SIG-M5 treated with dmso at 0.1 percent for 504 hours (cell line): Measurements from ENCODE around the gene CMC2.

ENCODE experiments used
- DNase-seq: peaks from one replicate; lab custom pipeline; 2025; ENCODE audit not compliant: unreplicated experiment; lab: John Stamatoyannopoulos, UW

CMC2 gene

DNA sequence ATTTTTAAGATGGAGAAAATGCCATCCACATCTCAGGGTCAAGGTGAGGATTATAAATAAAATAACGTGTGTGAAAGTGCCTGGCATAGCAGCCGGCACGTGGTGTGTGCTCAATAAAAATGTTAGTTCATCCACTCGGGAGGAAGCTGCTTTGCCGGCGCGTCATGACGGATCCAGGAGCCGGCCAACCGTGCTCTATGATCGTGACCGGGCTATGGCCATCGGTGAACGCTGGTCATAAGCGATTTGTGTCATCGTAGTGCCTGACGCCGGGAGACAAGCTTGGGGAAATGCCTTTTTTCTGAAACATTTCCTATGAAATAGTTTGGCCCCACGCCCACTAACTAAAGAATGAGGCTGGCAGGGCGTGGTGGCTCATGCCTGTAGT, 74.0 kb downstream of the CMC2 start:
- no peak for DNase-seq

GRCh38 chr16:80931801-80932707, 74.6 kb downstream of the CMC2 start:
- no peak for DNase-seq

DNA sequence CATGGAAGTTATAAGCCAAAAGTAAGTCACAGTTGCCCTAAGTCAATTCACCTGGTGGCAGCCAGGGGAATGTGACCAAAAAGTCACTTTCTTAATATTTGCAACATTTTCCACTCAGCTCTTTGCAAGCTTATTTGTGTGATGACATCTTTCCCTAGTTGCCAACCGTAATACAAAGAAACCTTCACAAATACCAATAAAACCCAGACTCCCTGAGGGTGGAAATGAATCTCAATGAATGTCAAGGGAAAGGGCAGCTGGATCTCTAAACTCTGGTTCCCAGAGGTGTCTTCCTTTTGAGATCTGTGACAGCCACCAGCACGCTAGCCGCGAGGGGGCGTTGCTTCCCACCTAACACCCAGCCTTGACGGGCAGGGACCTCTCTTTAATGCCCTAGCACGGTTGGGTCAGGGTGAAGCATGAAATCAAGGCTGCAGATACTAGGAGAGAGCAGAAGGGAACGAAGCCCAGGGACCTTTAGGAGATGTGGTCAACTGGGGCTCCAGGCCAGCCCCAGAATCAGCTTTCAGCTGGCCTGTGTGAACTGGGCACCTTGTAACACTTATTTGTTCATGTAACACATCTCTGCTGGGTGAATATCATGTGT, 82.2 kb downstream of the CMC2 start:
- no peak for DNase-seq

DNA sequence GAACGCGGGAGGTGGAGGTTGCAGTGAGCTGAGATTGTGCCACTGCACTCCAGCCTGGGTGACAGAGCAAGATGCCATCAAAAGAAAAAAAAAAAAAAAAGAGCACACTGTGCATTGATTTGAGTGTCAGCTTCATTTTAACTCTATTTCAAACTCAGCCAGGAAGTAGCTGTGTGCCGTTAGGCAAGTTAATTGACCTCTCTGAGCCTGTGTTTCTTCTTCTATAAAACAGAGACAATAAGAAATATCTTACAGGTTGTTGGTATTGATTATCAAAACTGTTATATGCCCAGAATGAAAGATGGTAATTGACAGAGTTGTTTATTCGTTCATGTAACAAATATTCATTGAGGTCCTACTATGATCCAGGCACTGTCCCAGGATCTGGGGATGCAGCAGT, 83.3 kb downstream of the CMC2 start:
- no peak for DNase-seq
